Measurements from ENCODE around the gene LOXL3.

LOXL3 gene

DNA sequence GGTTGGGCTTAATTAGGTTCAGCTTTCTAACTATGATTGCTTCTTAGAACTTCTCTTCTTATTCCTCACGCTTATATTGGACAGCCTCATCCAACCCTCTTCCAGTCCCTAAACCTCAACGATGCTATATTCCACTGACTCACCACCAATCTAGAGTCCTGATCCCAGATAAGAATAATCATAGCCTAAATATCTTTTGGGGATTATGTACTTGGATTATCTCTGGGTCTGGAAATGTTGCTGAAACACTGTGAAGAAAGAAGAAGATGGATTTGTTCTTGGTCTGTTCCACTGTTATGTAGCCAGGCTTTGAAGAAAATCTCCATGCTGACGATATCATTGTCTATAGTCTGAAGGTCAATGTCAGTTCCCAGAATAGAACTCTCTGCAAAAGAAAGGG, 27.7 kb upstream of the LOXL3 start:
- TF ChIP-seq, protein P1, sequence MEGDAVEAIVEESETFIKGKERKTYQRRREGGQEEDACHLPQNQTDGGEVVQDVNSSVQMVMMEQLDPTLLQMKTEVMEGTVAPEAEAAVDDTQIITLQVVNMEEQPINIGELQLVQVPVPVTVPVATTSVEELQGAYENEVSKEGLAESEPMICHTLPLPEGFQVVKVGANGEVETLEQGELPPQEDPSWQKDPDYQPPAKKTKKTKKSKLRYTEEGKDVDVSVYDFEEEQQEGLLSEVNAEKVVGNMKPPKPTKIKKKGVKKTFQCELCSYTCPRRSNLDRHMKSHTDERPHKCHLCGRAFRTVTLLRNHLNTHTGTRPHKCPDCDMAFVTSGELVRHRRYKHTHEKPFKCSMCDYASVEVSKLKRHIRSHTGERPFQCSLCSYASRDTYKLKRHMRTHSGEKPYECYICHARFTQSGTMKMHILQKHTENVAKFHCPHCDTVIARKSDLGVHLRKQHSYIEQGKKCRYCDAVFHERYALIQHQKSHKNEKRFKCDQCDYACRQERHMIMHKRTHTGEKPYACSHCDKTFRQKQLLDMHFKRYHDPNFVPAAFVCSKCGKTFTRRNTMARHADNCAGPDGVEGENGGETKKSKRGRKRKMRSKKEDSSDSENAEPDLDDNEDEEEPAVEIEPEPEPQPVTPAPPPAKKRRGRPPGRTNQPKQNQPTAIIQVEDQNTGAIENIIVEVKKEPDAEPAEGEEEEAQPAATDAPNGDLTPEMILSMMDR (IDR thresholded peaks at IDR 0.05), result no peak
- no peak overlapping the region for H3K4me3 ChIP-seq (ENCODE audit: low read depth, low read length)

DNA sequence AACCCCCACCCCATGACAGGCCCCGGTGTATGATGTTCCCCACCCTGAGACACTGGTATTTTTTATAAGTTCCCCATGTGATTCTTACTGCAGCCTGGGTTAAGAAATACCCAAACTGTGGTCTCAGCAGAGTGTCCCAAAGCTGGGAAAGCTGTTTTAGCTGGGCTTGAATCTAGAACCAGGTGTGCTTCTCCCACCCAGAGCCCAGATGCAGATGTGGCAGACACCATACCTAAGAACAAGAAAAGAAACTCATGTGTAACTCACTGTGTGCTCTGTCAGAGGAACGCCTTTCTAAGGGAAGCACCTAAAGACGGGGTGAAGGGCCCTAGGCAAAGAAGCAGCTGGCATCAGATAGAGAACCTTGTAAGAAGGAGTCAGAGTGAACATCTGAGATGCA, 24.7 kb upstream of the LOXL3 start:
- TF ChIP-seq, protein P1 (IDR thresholded peaks at IDR 0.05), result no peak
- Histone ChIP-seq H3K79me2 (no peaks in the 10 kb centered on the region), H3K4me3 (ENCODE audit: low read depth, low read length) (no peak overlapping the region), H3K27ac (no peak overlapping the region), H3K9me3 (ENCODE audit: control insufficient read depth, low read length) (no peaks in the 10 kb centered on the region), H3K4me2 (ENCODE audit: low read length) (no peak overlapping the region), H3K36me3 (ENCODE audit: control insufficient read depth, insufficient read depth, low read length) (no peaks in the 10 kb centered on the region), H3K27me3 (ENCODE audit: control insufficient read depth, insufficient read depth, low read length) (no peaks in the 10 kb centered on the region), H3K4me1 (no peaks in the 10 kb centered on the region), H3K9ac (no peak overlapping the region), H2AFZ (no peak overlapping the region)

More for the DNA sequence above, 27.7 kb upstream of the LOXL3 start:
- Histone ChIP-seq H3K27me3 (ENCODE audit: control insufficient read depth, insufficient read depth, low read length) (no peaks in the 10 kb centered on the region), H3K36me3 (ENCODE audit: control insufficient read depth, insufficient read depth, low read length) (no peaks in the 10 kb centered on the region), H3K79me2 (no peaks in the 10 kb centered on the region), H3K4me1 (no peaks in the 10 kb centered on the region), H3K9me3 (ENCODE audit: control insufficient read depth, low read length) (no peaks in the 10 kb centered on the region), H3K4me2 (ENCODE audit: low read length) (no peak overlapping the region), H2AFZ (no peak overlapping the region), H3K27ac (no peak overlapping the region), H3K9ac (no peak overlapping the region)

DNA sequence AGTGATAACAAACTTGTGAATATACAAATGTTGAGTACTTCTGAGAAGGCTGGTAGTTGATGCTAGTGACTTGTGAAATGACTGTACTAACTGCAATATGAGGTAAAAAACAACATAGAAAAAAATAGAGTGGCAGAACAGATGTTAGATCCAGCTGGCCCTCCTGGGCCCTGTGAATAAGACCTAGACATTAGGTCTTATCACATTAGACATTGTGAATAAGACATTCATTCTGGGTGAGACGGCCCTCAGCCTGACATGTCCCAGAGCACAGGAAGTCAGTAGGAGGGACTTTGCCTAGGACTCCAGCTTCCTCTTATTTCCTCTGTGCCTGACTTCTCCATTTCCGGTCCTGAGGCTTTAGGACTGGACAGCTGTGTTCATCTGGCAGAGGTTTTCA, 23.7 kb upstream of the LOXL3 start:
- Histone ChIP-seq H3K27me3 (ENCODE audit: control insufficient read depth, insufficient read depth, low read length) (no peaks in the 10 kb centered on the region), H3K4me3 (ENCODE audit: low read depth, low read length) (no peak overlapping the region), H3K36me3 (ENCODE audit: control insufficient read depth, insufficient read depth, low read length) (no peaks in the 10 kb centered on the region), H3K4me1 (no peaks in the 10 kb centered on the region), H2AFZ (peak overlapping the region; percentile 29), H3K79me2 (no peaks in the 10 kb centered on the region), H3K9ac (no peak overlapping the region), H3K4me2 (ENCODE audit: low read length) (no peak overlapping the region), H3K27ac (no peak overlapping the region), H3K9me3 (ENCODE audit: control insufficient read depth, low read length) (no peaks in the 10 kb centered on the region)
- TF ChIP-seq, protein P1 (IDR thresholded peaks at IDR 0.05), result no peak

DNA sequence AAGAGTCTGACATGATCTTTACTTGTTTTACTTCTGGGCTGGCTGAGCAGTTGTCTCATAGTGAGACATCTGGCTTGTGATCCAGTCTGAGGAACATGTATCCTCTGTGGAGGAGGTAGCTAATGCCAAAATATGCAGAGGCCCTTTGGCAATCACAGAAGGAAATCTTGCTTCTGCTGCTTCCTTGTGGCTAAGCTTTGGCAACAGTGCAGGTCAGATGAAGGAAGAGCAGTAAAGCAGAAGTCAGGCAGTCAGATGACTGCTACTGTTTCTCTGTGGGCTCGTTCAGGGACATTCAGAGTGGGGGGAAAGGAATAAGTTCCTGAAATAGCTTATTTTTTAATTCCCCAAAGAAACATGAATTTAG, 23.1 kb upstream of the LOXL3 start:
- Histone ChIP-seq H3K4me2 (ENCODE audit: low read length) (no peak overlapping the region), H3K27me3 (ENCODE audit: control insufficient read depth, insufficient read depth, low read length) (no peaks in the 10 kb centered on the region), H3K79me2 (no peaks in the 10 kb centered on the region), H2AFZ (no peak overlapping the region), H3K27ac (no peak overlapping the region), H3K36me3 (ENCODE audit: control insufficient read depth, insufficient read depth, low read length) (no peaks in the 10 kb centered on the region), H3K4me3 (ENCODE audit: low read depth, low read length) (no peak overlapping the region), H3K9me3 (ENCODE audit: control insufficient read depth, low read length) (no peaks in the 10 kb centered on the region), H3K9ac (no peak overlapping the region), H3K4me1 (no peaks in the 10 kb centered on the region)
- TF ChIP-seq, protein P1 (IDR thresholded peaks at IDR 0.05), result no peak

DNA sequence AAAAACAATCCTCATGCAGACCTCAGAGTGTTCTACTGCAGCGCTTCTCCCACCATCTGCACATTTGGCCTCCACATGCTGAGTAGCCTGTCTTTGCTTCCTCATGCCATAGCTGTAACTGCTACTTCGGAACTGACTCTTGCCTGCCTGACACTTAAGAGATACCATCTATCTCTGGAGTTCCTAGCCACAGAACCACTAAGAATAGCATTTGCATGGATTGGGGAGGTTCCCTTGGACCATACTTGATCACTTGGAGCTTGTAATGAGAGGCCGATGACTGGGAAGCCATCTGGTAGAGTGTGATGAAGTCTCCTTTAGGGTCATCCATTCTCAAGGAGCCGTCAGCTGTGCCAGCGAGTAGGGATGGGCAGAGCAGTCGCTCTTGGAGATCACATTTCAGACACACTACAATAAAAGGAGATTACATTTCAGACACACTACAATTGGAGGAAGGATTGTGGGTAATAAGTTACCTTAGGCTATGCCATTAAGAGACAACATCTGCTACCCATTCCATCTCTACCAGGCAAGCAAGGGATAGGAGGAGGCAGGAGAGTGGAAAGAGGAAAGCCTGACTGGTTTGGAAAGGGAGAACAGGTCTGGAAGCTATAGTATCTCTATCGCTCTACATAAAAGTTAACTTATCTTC, 22.6 kb upstream of the LOXL3 start:
- Histone ChIP-seq H3K36me3 (ENCODE audit: control insufficient read depth, insufficient read depth, low read length) (no peaks in the 10 kb centered on the region), H3K27ac (no peak overlapping the region), H2AFZ (no peak overlapping the region), H3K4me1 (no peaks in the 10 kb centered on the region), H3K4me2 (ENCODE audit: low read length) (no peak overlapping the region), H3K27me3 (ENCODE audit: control insufficient read depth, insufficient read depth, low read length) (no peaks in the 10 kb centered on the region), H3K9me3 (ENCODE audit: control insufficient read depth, low read length) (no peaks in the 10 kb centered on the region), H3K4me3 (ENCODE audit: low read depth, low read length) (no peak overlapping the region), H3K9ac (no peak overlapping the region), H3K79me2 (no peaks in the 10 kb centered on the region)
- TF ChIP-seq, protein P1 (IDR thresholded peaks at IDR 0.05), result no peak

All from parathyroid adenoma (tissue), 2 donors.